H9 (cell line): ENCODE data around the gene RASSF8. TPM values are rescaled to one million over a fixed set of nuclear protein-coding genes. Genes with fewer than 3 reads are reported as not detected.

Experiments
- DNase-seq: peaks from one replicate; pipeline ENCODE4 v3.0.0-alpha.2; 2017
- H2AFZ ChIP-seq: one replicate; pipeline ENCODE4 v1.6.1; 2013; ENCODE audit warnings: mild to moderate bottlenecking, low read length, control low read depth, moderate library complexity
- H2AK5ac ChIP-seq: 2 replicates; pipeline ENCODE4 v1.6.1; 2013; ENCODE audit warnings: low read length, control low read depth, mixed read lengths; ENCODE audit not compliant: insufficient read length
- H2BK120ac ChIP-seq: one replicate; pipeline ENCODE4 v1.6.1; 2013; ENCODE audit warnings: low read depth, mild to moderate bottlenecking, low read length, control low read depth, inconsistent platforms; ENCODE audit not compliant: poor library complexity, severe bottlenecking
- H2BK12ac ChIP-seq: 2 replicates; pipeline ENCODE4 v1.6.1; 2013; ENCODE audit warnings: low read length, control low read depth, mixed read lengths, low read depth; ENCODE audit not compliant: insufficient read length
- H2BK15ac ChIP-seq: 2 replicates; pipeline ENCODE4 v1.6.1; 2013; ENCODE audit warnings: low read depth, low read length, control low read depth
- H2BK20ac ChIP-seq: one replicate; pipeline ENCODE4 v1.6.1; 2013; ENCODE audit warnings: low read depth, mild to moderate bottlenecking, low read length, control low read depth, inconsistent platforms; ENCODE audit not compliant: poor library complexity, severe bottlenecking
- H2BK5ac ChIP-seq: 2 replicates; pipeline ENCODE4 v1.6.1; 2013; ENCODE audit warnings: low read length, control low read depth, mixed read lengths; ENCODE audit not compliant: insufficient read length
- H3K14ac ChIP-seq: 2 replicates; pipeline ENCODE4 v1.6.1; 2013; ENCODE audit warnings: low read length, control low read depth; ENCODE audit not compliant: insufficient read depth
- H3K18ac ChIP-seq: 2 replicates; pipeline ENCODE4 v1.6.1; 2013; ENCODE audit warnings: low read depth, mild to moderate bottlenecking, mixed read lengths, low read length, control low read depth; ENCODE audit not compliant: insufficient read length
- H3K23ac ChIP-seq: 2 replicates; pipeline ENCODE4 v1.6.1; 2013; ENCODE audit warnings: low read length, control low read depth, mixed read lengths, low read depth; ENCODE audit not compliant: insufficient read length
- H3K23me2 ChIP-seq: 2 replicates; pipeline ENCODE4 v1.6.1; 2013; ENCODE audit warnings: low read depth, mild to moderate bottlenecking, mixed read lengths, low read length, control low read depth; ENCODE audit not compliant: insufficient read length, poor library complexity, severe bottlenecking
- H3K27ac ChIP-seq: 2 replicates; pipeline ENCODE4 v1.5.1; 2013; ENCODE audit warnings: low read length, control low read depth, mixed read lengths, low read depth; ENCODE audit not compliant: insufficient read length
- H3K27me3 ChIP-seq: 2 replicates; pipeline ENCODE4 v1.6.1; 2013; ENCODE audit warnings: low read length, control low read depth, inconsistent platforms; ENCODE audit not compliant: insufficient read depth
- H3K4ac ChIP-seq: 2 replicates; pipeline ENCODE4 v1.6.1; 2013; ENCODE audit warnings: low read depth, mild to moderate bottlenecking, control low read depth, inconsistent platforms, low read length, moderate library complexity
- H3K4me1 ChIP-seq: 2 replicates; pipeline ENCODE4 v1.6.1; 2013; ENCODE audit warnings: low read length, control low read depth, inconsistent platforms; ENCODE audit not compliant: insufficient read depth
- H3K4me2 ChIP-seq: 2 replicates; pipeline ENCODE4 v1.6.1; 2013; ENCODE audit warnings: low read length, control low read depth, mixed read lengths; ENCODE audit not compliant: insufficient read length, insufficient read depth
- H3K56ac ChIP-seq: 2 replicates; pipeline ENCODE4 v1.6.1; 2013; ENCODE audit warnings: low read depth, mild to moderate bottlenecking, mixed read lengths, low read length, control low read depth; ENCODE audit not compliant: insufficient read length
- H3K79me1 ChIP-seq: 2 replicates; pipeline ENCODE4 v1.6.1; 2013; ENCODE audit warnings: low read depth, mild to moderate bottlenecking, moderate library complexity, low read length, control low read depth, inconsistent platforms; ENCODE audit not compliant: insufficient read depth, poor library complexity, severe bottlenecking
- H3K79me2 ChIP-seq: 2 replicates; pipeline ENCODE4 v1.6.1; 2013; ENCODE audit warnings: low read length, control low read depth, inconsistent platforms; ENCODE audit not compliant: insufficient read depth
- H3K9ac ChIP-seq: 2 replicates; pipeline ENCODE4 v1.6.1; 2013; ENCODE audit warnings: low read length, control low read depth, mixed read lengths; ENCODE audit not compliant: insufficient read length; ENCODE audit errors: extremely low read depth
- H3K9me3 ChIP-seq: one replicate; pipeline ENCODE4 v1.6.1; 2013; ENCODE audit warnings: low read depth, low read length, inconsistent platforms; ENCODE audit not compliant: control insufficient read depth
- H3T11ph ChIP-seq: one replicate; pipeline ENCODE4 v1.6.1; 2013; ENCODE audit warnings: mild to moderate bottlenecking, low read length, control low read depth, inconsistent platforms
- H4K20me1 ChIP-seq: one replicate; pipeline ENCODE4 v1.6.1; 2013; ENCODE audit not compliant: control insufficient read depth, insufficient read length, insufficient read depth
- H4K5ac ChIP-seq: 2 replicates; pipeline ENCODE4 v1.6.1; 2013; ENCODE audit warnings: low read depth, mild to moderate bottlenecking, mixed read lengths, low read length, control low read depth; ENCODE audit not compliant: insufficient read length
- H4K8ac ChIP-seq: replicated peaks from 2 replicates; pipeline ENCODE4 v1.6.1; 2013; ENCODE audit warnings: low read length, control low read depth, mixed read lengths, low read depth; ENCODE audit not compliant: insufficient read length
- H4K91ac ChIP-seq: 2 replicates; pipeline ENCODE4 v1.6.1; 2013; ENCODE audit warnings: low read depth, mild to moderate bottlenecking, moderate library complexity, mixed read lengths, low read length, control low read depth; ENCODE audit not compliant: insufficient read length
- H3K27ac Mint-ChIP-seq, 3 experiments: 2 replicates in 2 of 3; 3 replicates in 1 of 3; pipeline ENCODE4 v1.8.0; 2020 to 2021; ENCODE audit warnings: mixed read lengths in 3 of 3, mild to moderate bottlenecking in 1 of 3, moderate library complexity in 1 of 3
- H3K27me3 Mint-ChIP-seq: 2 replicates; pipeline ENCODE4 v1.8.0; 2021; ENCODE audit warnings: low read depth, mild to moderate bottlenecking, moderate library complexity, mixed read lengths
- H3K36me3 Mint-ChIP-seq, 3 experiments: 2 replicates in 2 of 3; 3 replicates in 1 of 3; pipeline ENCODE4 v1.8.0; 2020 to 2021; ENCODE audit warnings: low read depth in 3 of 3, mixed read lengths in 3 of 3; ENCODE audit not compliant: insufficient read depth in 1 of 3
- H3K4me1 Mint-ChIP-seq, 2 experiments: 2 replicates each; pipeline ENCODE4 v1.8.0; 2020; ENCODE audit warnings: mixed read lengths in 2 of 2
- H3K4me3 Mint-ChIP-seq, 2 experiments: 2 replicates in 1 of 2; 3 replicates in 1 of 2; pipeline ENCODE4 v1.8.0; 2020 to 2021; ENCODE audit warnings: mild to moderate bottlenecking in 2 of 2, mixed read lengths in 2 of 2, moderate library complexity in 1 of 2
- H3K9me3 Mint-ChIP-seq, 2 experiments: 2 replicates in 1 of 2; 3 replicates in 1 of 2; pipeline ENCODE4 v1.8.0; 2020; ENCODE audit warnings: mild to moderate bottlenecking in 2 of 2, mixed read lengths in 2 of 2, moderate library complexity in 1 of 2
- CTCF ChIP-seq: fragments of 200-600 bp; sonication (generic); conservative IDR thresholded peaks from 3 replicates; pipeline ENCODE4 v1.8.0; 2021; ENCODE audit warnings: antibody characterized with exemption, mild to moderate bottlenecking
- WGBS: extraction: QIAGEN DNeasy Blood & Tissue Kit; methylation state at CpG from one replicate; pipeline ENCODE4 v1.1.7; 2013; ENCODE audit warnings: missing lambda C conversion rate, low lambda C conversion rate, mixed read lengths; ENCODE audit not compliant: insufficient read length; ENCODE audit errors: extremely low coverage; 5-methylcytosine and 5-hydroxymethylcytosine counted together
- total RNA-seq: library from RNA; stranded (reverse); gene quantifications from 2 replicates; pipeline ENCODE4 v1.2.1, GENCODE V29; 2021

RASSF8 gene
- total RNA-seq, 1 experiment from 2014 or later, result 38.8 TPM

GRCh38 chr12:26092346-26093105 lies 134.0 kb downstream of the RASSF8 start:
- no peak overlapping the region for H3K18ac ChIP-seq
- no peaks in the 10 kb centered on the region for H3K9me3 ChIP-seq
- H3K27ac ChIP-seq, result no peak overlapping the region
- no peak overlapping the region for H3K4ac ChIP-seq
- Mint-ChIP-seq H3K4me1 (peaks cover 3 to 4% of the 10 kb centered on the region in 2 experiments; a peak in 2 of 4 replicates), H3K9me3 (no peaks in the 10 kb centered on the region), H3K27ac (no peak overlapping the region), H3K27me3 (peaks cover 1% of the 10 kb centered on the region; the same call in 1 of the 2 replicates), H3K36me3 (no peaks in the 10 kb centered on the region), H3K4me3 (no peak overlapping the region)
- H2BK12ac ChIP-seq, result no peak overlapping the region
- H3T11ph ChIP-seq, result no peak overlapping the region
- DNase-seq, result no peak
- no peak overlapping the region for H3K56ac ChIP-seq
- no peak overlapping the region for H4K91ac ChIP-seq
- H2AFZ ChIP-seq, result no peak overlapping the region
- H2BK120ac ChIP-seq, result no peak overlapping the region
- no peak overlapping the region for H4K8ac ChIP-seq
- no peak overlapping the region for H2AK5ac ChIP-seq
- H3K4me1 ChIP-seq, result no peaks in the 10 kb centered on the region
- no peak overlapping the region for H2BK20ac ChIP-seq
- H3K79me1 ChIP-seq, result no peaks in the 10 kb centered on the region
- H3K9ac ChIP-seq, result no peak overlapping the region
- H3K79me2 ChIP-seq, result no peaks in the 10 kb centered on the region
- no peak overlapping the region for H4K5ac ChIP-seq
- no CpG with 5 or more reads among the region's 4 CpGs for WGBS
- no peak overlapping the region for H2BK5ac ChIP-seq
- H2BK15ac ChIP-seq, result no peak overlapping the region
- H3K23me2 ChIP-seq, result no peaks in the 10 kb centered on the region
- no peak for TF ChIP-seq CTCF
- H3K23ac ChIP-seq, result no peak overlapping the region
- H4K20me1 ChIP-seq, result no peaks in the 10 kb centered on the region
- H3K27me3 ChIP-seq, result no peaks in the 10 kb centered on the region
- H3K4me2 ChIP-seq, result no peak overlapping the region
- no peak overlapping the region for H3K14ac ChIP-seq
